SH-SY5Y (cell line): ENCODE results near the gene ZNF516.

Experiments used
- GATA2 ChIP-seq: IDR thresholded peaks from 2 replicates; pipeline ENCODE4 v1.6.1; 2011; ENCODE audit warnings: mild to moderate bottlenecking, low read depth, low read length
- GATA3 ChIP-seq: IDR thresholded peaks from 2 replicates; pipeline ENCODE4 v1.6.1; 2011; ENCODE audit warnings: low read depth, mild to moderate bottlenecking, low read length, moderate library complexity

- TF ChIP-seq GATA2 (no peak), GATA3 (no peak)
These were observed 180.5 kb downstream of the ZNF516 start for GRCh38 chr18:76314496-76314895.
